OCI-LY7 (cell line): ENCODE data around the gene CT47B1.

ENCODE experiments used
- EZH2phosphoT487 ChIP-seq: fragments of 200-600 bp; sonication (generic); IDR thresholded peaks from 2 replicates; pipeline ENCODE4 v1.6.1; 2018; ENCODE audit warnings: low read depth, borderline replicate concordance, mild to moderate bottlenecking, mixed run types, antibody characterized with exemption, low read length, moderate library complexity, mixed read lengths
- TF ChIP-seq, protein P1 (sequence below): fragments of 200-600 bp; sonication (generic); conservative IDR thresholded peaks from 2 replicates; pipeline ENCODE4 v1.5.1; 2014; ENCODE audit warnings: mild to moderate bottlenecking, antibody characterized with exemption, low read length, moderate library complexity, mixed read lengths

DNA sequence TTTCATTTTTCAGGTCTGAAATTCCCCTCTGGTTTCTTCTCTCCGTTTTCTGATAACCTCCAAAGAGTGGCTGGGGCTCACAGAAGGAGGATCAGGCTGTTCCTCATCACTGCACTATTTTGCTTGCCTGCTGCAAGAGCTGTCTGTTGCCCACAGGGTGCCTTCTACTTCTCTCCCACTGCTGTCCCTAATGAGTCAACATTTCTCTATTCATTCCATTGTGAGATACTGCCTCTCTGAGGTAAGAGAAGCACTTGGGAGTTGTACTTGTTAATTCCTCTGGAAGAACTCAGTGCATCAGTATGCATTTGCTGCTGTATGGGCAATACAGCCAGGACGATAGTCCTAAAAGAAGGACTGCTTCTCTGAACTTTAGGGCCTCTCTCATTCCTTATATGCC lies 34.8 kb downstream of the CT47B1 start:
- TF ChIP-seq, protein P1, sequence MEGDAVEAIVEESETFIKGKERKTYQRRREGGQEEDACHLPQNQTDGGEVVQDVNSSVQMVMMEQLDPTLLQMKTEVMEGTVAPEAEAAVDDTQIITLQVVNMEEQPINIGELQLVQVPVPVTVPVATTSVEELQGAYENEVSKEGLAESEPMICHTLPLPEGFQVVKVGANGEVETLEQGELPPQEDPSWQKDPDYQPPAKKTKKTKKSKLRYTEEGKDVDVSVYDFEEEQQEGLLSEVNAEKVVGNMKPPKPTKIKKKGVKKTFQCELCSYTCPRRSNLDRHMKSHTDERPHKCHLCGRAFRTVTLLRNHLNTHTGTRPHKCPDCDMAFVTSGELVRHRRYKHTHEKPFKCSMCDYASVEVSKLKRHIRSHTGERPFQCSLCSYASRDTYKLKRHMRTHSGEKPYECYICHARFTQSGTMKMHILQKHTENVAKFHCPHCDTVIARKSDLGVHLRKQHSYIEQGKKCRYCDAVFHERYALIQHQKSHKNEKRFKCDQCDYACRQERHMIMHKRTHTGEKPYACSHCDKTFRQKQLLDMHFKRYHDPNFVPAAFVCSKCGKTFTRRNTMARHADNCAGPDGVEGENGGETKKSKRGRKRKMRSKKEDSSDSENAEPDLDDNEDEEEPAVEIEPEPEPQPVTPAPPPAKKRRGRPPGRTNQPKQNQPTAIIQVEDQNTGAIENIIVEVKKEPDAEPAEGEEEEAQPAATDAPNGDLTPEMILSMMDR: no peak
- TF ChIP-seq EZH2phosphoT487: no peak
